Coronary artery (tissue), 2 donors: ENCODE results near the gene JDP2.
A peak's percentile ranks its signal among the peaks of the same experiment; 100 is the strongest.

ENCODE experiments used
- DNase-seq: peaks from one replicate; pipeline ENCODE4 v3.0.0-alpha.2; 2017; ENCODE audit warnings: low spot score
- H3K27ac ChIP-seq, 2 donors: fragments of 200-600 bp; sonication (generic); one replicate each; pipeline ENCODE4 v1.5.1; 2016 to 2019
- H3K4me3 ChIP-seq: fragments of 200-600 bp; sonication (generic); 2 replicates; pipeline ENCODE4 v1.5.1; 2016; ENCODE audit warnings: mild to moderate bottlenecking, moderate library complexity
- CTCF ChIP-seq: fragments of 200-600 bp; sonication (generic); IDR thresholded peaks from one replicate; pipeline ENCODE4 v1.5.1; 2019; ENCODE audit warnings: antibody characterized with exemption

JDP2 gene

GRCh38 chr14:75430116-75430515 lies 2.3 kb downstream of the JDP2 start:
- H3K4me3 ChIP-seq: peak overlapping the region; percentile 89
- no peak for TF ChIP-seq CTCF
- peak overlapping the region in 1 of 2 donors; percentile 94 for H3K27ac ChIP-seq
- peak; percentile 77 for DNase-seq

GRCh38 chr14:75430526-75430925 lies 2.7 kb downstream of the JDP2 start:
- Histone ChIP-seq H3K4me3 (peak overlapping the region; percentile 89), H3K27ac (peak overlapping the region in 1 of 2 donors; percentile 94)
- peak; percentile 72 for DNase-seq
- TF ChIP-seq CTCF: no peak

GRCh38 chr14:75430976-75431375 lies 3.2 kb downstream of the JDP2 start:
- no peak for DNase-seq
- Histone ChIP-seq H3K27ac (no peak overlapping the region), H3K4me3 (peak overlapping the region; percentile 89)
- TF ChIP-seq CTCF: no peak

- TF ChIP-seq CTCF: no peak
- Histone ChIP-seq H3K27ac (no peak overlapping the region), H3K4me3 (no peak overlapping the region)
- peak; percentile 53 for DNase-seq
Measured at GRCh38 chr14:75431827-75432226, 4.0 kb downstream of the JDP2 start.

GRCh38 chr14:75432411-75432810 lies 4.6 kb downstream of the JDP2 start:
- Histone ChIP-seq H3K4me3 (no peak overlapping the region), H3K27ac (no peak overlapping the region)
- no peak for TF ChIP-seq CTCF
- no peak for DNase-seq

GRCh38 chr14:75433631-75434071 lies 5.8 kb downstream of the JDP2 start:
- no peak for DNase-seq
- H3K4me3 ChIP-seq: no peak overlapping the region
- no peak for TF ChIP-seq CTCF
- no peak overlapping the region for H3K27ac ChIP-seq

GRCh38 chr14:75434138-75434889 lies 6.5 kb downstream of the JDP2 start:
- no peak for TF ChIP-seq CTCF

More at GRCh38 chr14:75434138-75434889, 6.5 kb downstream of the JDP2 start:
- Histone ChIP-seq H3K27ac (no peak overlapping the region), H3K4me3 (no peak overlapping the region)
- no peak for DNase-seq
